Brain microvascular endothelial cell (primary cell): ENCODE results near the gene CADM1.

Source experiments
- DNase-seq: peaks from one replicate; pipeline ENCODE4 v3.0.0-alpha.2; 2020
- H3K27ac ChIP-seq: fragments of 250-450 bp; sonication (Bioruptor Pico); 2 replicates; pipeline ENCODE4 v1.5.1; 2020; ENCODE audit warnings: mild to moderate bottlenecking, moderate library complexity
- H3K27me3 ChIP-seq: fragments of 250-450 bp; sonication (Bioruptor Pico); replicated peaks from 2 replicates; pipeline ENCODE4 v1.5.1; 2020; ENCODE audit warnings: mild to moderate bottlenecking
- H3K36me3 ChIP-seq: fragments of 250-450 bp; sonication (Bioruptor Pico); replicated peaks from 2 replicates; pipeline ENCODE4 v1.5.1; 2020; ENCODE audit warnings: mild to moderate bottlenecking
- H3K4me3 ChIP-seq: 2 replicates; pipeline ENCODE4 v1.5.1; 2011; ENCODE audit warnings: low read depth, mild to moderate bottlenecking, control low read depth, low read length, moderate library complexity
- in situ Hi-C: cut with HindIII; loops from 2 replicates; pipeline ENCODE4 v1.10.0; 2017; ENCODE audit warnings: low sequenced_read_pairs, low pct_ligation_motif_present
- TF ChIP-seq, protein P1 (sequence below): IDR thresholded peaks from 2 replicates; pipeline ENCODE4 v1.5.1; 2011; ENCODE audit warnings: low read depth, mild to moderate bottlenecking, moderate library complexity, low read length, control low read depth, inconsistent platforms; ENCODE audit errors: missing control alignments

CADM1 gene

DNA sequence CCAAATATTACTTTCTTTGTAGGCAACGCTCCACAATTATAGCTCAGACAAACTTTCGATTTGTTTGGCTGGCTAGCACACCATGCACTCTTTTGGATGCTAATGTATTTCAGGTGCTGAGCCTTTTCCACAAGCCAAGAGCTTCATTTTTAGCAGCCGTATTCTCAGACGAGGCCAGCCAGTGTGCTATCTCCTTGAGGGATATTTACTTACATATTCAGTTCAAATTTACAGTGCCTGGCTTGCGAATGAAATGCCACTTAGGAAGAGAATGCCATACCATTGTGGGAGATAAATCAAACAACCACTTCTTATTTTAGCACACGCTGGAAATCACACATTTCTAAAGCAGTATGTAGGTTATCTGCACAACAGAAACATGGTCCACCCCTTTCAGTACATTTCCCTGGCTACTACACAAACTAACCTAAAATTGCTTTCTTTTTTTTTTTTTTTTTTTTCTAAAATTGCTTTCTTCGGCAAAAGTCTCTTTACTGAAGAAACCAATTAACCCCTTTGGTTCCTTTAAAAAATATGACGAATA is 236.9 kb downstream of the CADM1 start:
- Histone ChIP-seq H3K4me3 (no peak overlapping the region), H3K27ac (no peak overlapping the region), H3K36me3 (no peaks in the 10 kb centered on the region), H3K27me3 (no peaks in the 10 kb centered on the region)
- in situ Hi-C loops: no loop called here
- DNase-seq: no peak
- TF ChIP-seq, protein P1, sequence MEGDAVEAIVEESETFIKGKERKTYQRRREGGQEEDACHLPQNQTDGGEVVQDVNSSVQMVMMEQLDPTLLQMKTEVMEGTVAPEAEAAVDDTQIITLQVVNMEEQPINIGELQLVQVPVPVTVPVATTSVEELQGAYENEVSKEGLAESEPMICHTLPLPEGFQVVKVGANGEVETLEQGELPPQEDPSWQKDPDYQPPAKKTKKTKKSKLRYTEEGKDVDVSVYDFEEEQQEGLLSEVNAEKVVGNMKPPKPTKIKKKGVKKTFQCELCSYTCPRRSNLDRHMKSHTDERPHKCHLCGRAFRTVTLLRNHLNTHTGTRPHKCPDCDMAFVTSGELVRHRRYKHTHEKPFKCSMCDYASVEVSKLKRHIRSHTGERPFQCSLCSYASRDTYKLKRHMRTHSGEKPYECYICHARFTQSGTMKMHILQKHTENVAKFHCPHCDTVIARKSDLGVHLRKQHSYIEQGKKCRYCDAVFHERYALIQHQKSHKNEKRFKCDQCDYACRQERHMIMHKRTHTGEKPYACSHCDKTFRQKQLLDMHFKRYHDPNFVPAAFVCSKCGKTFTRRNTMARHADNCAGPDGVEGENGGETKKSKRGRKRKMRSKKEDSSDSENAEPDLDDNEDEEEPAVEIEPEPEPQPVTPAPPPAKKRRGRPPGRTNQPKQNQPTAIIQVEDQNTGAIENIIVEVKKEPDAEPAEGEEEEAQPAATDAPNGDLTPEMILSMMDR: no peak

DNA sequence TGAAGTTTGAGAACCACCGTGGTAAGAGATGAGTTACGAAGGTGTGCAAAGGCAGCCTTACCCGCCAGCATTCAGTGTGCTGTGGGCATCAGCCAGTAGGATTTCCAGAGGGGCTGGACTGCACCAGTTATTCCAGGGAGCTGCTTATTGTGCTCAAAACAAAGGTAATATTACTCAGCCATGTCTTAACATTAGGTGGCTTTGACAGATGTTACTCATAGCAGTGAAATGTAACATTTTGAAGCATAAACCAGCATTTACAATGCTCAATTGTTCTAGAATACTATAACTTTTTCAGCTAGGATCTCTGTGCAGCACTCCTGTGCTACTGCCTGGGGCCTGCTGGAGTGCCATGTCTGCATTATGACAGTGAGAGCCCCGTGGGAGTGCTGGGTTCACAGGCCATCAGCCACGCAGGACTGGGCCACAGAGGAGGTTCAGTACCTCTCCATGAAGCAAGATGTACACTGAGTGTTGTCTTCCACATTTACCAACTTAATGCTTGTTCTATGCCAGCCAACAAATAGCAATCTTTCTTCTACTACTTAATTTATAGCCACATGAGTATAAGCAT is 238.1 kb downstream of the CADM1 start:
- Histone ChIP-seq H3K36me3 (no peaks in the 10 kb centered on the region), H3K4me3 (no peak overlapping the region), H3K27me3 (no peaks in the 10 kb centered on the region), H3K27ac (no peak overlapping the region)
- TF ChIP-seq, protein P1: no peak
- in situ Hi-C loops: no loop called here
- no peak for DNase-seq

DNA sequence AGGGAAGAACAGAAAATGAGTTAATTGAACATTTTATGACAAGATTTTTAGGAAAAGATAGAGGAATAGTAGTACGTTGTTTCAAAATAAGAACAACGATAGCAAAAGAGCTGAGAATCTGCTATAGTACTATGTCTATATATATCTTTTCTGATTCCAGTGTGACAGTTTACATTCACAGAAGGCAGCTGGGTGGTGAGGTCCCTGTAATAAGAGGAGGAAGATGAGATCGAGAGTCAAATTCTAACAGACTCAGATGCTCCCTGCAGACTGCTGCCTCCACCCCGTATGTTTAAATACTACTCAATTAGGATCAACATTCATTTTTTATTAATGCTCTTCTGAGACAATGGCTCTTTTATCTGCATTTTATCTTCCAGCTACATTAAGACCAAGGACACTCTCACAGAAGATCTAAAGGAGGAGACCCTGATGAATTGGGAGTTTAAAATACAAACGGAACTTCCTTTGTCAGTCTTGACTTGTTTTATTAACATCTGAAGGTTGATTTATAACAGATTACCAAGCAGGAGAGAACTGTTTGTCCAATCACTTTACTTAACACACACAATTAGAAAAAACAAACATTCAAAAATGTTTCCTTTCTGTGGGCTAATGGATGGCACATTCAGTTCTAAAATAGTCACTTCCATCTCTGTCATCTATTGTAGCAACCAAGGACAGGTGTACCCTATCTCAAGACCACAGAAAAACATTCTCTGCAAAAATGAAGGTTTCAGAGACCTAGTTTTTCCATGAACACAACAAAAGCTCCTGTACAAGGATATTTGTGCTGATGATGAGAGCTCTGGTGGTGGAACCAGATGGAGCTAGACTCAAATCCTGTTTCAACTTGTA is 240.2 kb downstream of the CADM1 start:
- no peak for DNase-seq
- no peak overlapping the region for H3K27ac ChIP-seq
- H3K36me3 ChIP-seq: no peaks in the 10 kb centered on the region
- TF ChIP-seq, protein P1: no peak
- no peaks in the 10 kb centered on the region for H3K27me3 ChIP-seq
- in situ Hi-C loops: no loop called here
- H3K4me3 ChIP-seq: no peak overlapping the region

DNA sequence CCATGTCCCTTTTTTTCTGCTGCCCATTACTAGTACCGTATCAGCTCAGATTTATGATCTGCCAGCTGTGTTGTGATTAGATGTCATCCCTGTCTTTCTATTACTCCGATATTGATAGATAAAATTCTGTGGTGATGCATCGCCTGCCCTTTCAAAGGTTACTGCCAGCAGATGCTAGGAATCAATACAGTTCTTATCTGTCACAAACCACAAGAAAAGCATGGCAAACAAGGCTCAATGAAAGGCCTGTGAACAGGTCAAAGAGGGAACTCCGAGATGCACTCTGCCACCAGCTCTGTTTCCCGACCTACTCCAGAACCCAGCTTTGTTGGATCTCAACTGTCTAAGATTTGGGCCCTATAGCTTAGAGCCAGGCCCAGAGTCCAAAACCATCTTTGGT is 246.0 kb downstream of the CADM1 start:
- Histone ChIP-seq H3K36me3 (no peaks in the 10 kb centered on the region), H3K27me3 (no peaks in the 10 kb centered on the region), H3K27ac (no peak overlapping the region), H3K4me3 (no peak overlapping the region)
- TF ChIP-seq, protein P1: no peak
- in situ Hi-C loops: no loop called here
- no peak for DNase-seq

DNA sequence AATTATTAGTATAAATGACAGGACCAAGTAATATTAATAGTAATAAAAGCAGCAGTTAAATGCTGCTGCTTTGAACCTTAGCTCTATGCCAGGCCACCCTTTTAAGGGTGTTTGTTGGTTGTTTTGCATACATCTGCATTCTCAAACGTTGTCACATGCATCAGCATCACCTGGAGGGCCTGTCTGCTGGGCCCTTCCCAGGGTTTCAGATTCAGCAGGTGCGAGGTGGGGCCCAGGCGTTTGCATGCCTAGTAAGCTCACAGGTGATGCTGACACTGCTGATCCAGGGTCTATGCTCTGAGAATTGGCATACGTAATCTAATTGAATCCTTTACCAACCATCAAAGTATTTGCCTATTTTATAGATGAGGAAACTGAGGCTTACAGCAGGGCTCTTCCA is 246.5 kb downstream of the CADM1 start:
- Histone ChIP-seq H3K27ac (no peak overlapping the region), H3K27me3 (no peaks in the 10 kb centered on the region), H3K36me3 (no peaks in the 10 kb centered on the region), H3K4me3 (no peak overlapping the region)
- in situ Hi-C loops: no loop called here
- DNase-seq: no peak
- TF ChIP-seq, protein P1: no peak

DNA sequence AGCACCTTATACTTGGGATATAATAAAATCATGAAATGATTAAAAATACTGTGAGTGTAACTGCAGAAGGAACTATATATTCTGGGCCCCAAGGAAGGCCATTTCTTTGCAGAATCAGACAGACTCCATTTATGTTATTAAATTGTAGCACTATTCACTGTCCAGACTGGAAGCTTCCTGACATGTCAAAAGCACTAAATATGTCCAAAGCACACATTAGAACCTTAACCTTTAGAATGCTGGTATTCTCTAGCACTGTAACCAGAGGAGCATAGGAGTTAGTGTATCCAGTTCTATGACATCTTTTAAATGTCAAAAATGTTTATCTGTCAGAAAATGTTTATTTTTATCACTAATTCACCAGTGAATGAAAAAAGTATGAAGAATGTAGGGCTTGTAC is 246.9 kb downstream of the CADM1 start:
- DNase-seq: no peak
- TF ChIP-seq, protein P1: no peak
- Histone ChIP-seq H3K27ac (no peak overlapping the region), H3K4me3 (no peak overlapping the region), H3K27me3 (no peaks in the 10 kb centered on the region), H3K36me3 (no peaks in the 10 kb centered on the region)
- in situ Hi-C loops: no loop called here
